CD4-positive, alpha-beta memory T cell (primary cell): ENCODE measurements around the gene PTPN4. TPM values are rescaled to one million over a fixed set of nuclear protein-coding genes. Genes with fewer than 3 reads are reported as not detected.

ENCODE experiments used
- CTCF ChIA-PET: fragments of 350-600 bp; sonication (Branson Sonifier 250); formaldehyde crosslinking; loops from one replicate; lab custom pipeline; 2021; ENCODE audit warnings: inconsistent platforms; ENCODE audit not compliant: partially characterized antibody; lab: Charles Lee
- POLR2A ChIA-PET: fragments of 350-600 bp; sonication (Branson Sonifier 250); formaldehyde crosslinking; loops from one replicate; lab custom pipeline; 2021; ENCODE audit not compliant: partially characterized antibody; lab: Charles Lee
- DNase-seq, 5 donors: peaks; one replicate each; pipeline versions ENCODE4 v3.0.0 to v3.0.0-alpha.2; 2020 to 2022; ENCODE audit warnings: mixed read lengths in 1 of 5
- H3K27ac ChIP-seq: one replicate; pipeline ENCODE4 v1.7.0; 2013; ENCODE audit warnings: low read depth, low read length
- H3K27me3 ChIP-seq: 2 replicates; pipeline ENCODE4 v1.7.0; 2013; ENCODE audit warnings: mild to moderate bottlenecking, low read length, moderate library complexity; ENCODE audit not compliant: insufficient read depth
- H3K36me3 ChIP-seq: 2 replicates; pipeline ENCODE4 v1.7.0; 2013; ENCODE audit warnings: mild to moderate bottlenecking, low read length, moderate library complexity; ENCODE audit not compliant: insufficient read depth
- H3K4me1 ChIP-seq: 2 replicates; pipeline ENCODE4 v1.7.0; 2013; ENCODE audit warnings: mild to moderate bottlenecking, low read length, moderate library complexity; ENCODE audit not compliant: insufficient read depth
- H3K4me3 ChIP-seq, 2 donors: one replicate each; pipeline ENCODE4 v1.7.0; 2013; ENCODE audit warnings: low read length in 2 of 2, mild to moderate bottlenecking in 1 of 2
- H3K9me3 ChIP-seq, 2 donors: one replicate each; pipeline ENCODE4 v1.7.0; 2013; ENCODE audit warnings: low read length in 2 of 2, control low read depth in 1 of 2; ENCODE audit not compliant: control insufficient read depth in 1 of 2
- H3K27ac Mint-ChIP-seq, 7 donors: one replicate each; pipeline ENCODE4 v1.8.0; 2020 to 2021; ENCODE audit warnings: mixed read lengths in 7 of 7, mild to moderate bottlenecking in 6 of 7, inconsistent platforms in 3 of 7, moderate library complexity in 3 of 7
- H3K27me3 Mint-ChIP-seq, 2 donors: one replicate each; pipeline ENCODE4 v1.8.0; 2020 to 2021; ENCODE audit warnings: mixed read lengths in 2 of 2
- H3K36me3 Mint-ChIP-seq, 2 donors: one replicate each; pipeline ENCODE4 v1.8.0; 2020 to 2021; ENCODE audit warnings: mixed read lengths in 2 of 2, inconsistent platforms in 1 of 2, mild to moderate bottlenecking in 1 of 2
- H3K4me1 Mint-ChIP-seq, 4 donors: one replicate each; pipeline ENCODE4 v1.8.0; 2020 to 2021; ENCODE audit warnings: mixed read lengths in 4 of 4, mild to moderate bottlenecking in 1 of 4
- H3K4me3 Mint-ChIP-seq, 8 donors: one replicate each; pipeline ENCODE4 v1.8.0; 2020 to 2021; ENCODE audit warnings: mixed read lengths in 8 of 8, mild to moderate bottlenecking in 7 of 8, moderate library complexity in 6 of 8, inconsistent platforms in 3 of 8
- H3K9me3 Mint-ChIP-seq, 8 donors: one replicate each; pipeline ENCODE4 v1.8.0; 2020 to 2021; ENCODE audit warnings: mixed read lengths in 8 of 8, mild to moderate bottlenecking in 5 of 8, inconsistent platforms in 3 of 8, moderate library complexity in 1 of 8
- intact Hi-C: fragments of 100-400 bp; cut with micrococcal nuclease; formaldehyde crosslinking; loops from one replicate; pipeline ENCODE4 v1.15.1; 2023
- polyA plus RNA-seq, 2 donors: library from polyadenylated mRNA; unstranded; fragments of 300-500 nt; fragmentation: Illumina TruSeq; gene quantifications; one replicate each; pipeline ENCODE4 v1.2.3, GENCODE V29; 2021
- total RNA-seq, 2 experiments: library from RNA; stranded (reverse); gene quantifications; one replicate each; pipeline ENCODE4 v1.2.3, GENCODE V29; 2021

Gene PTPN4
- total and polyA plus RNA-seq, 4 experiments from 2014 or later = 83.1 to 137 (median 92.9) TPM

- H3K4me3 ChIP-seq = no peak overlapping the region
- intact Hi-C loops = no loop called here
- peak overlapping the region in 1 of 7 donors; percentile 9 for H3K27ac Mint-ChIP-seq
- H3K4me3 Mint-ChIP-seq = no peak overlapping the region
- ChIA-PET POLR2A (interaction anchor here (1.0 kb wide), 1 partner anchor 24 kb away, joined by 3 read pairs; no protein-coding TSS in a partner anchor), CTCF (interaction anchor here (1.1 kb wide), 2 partner anchors 10 to 34 kb away, joined by 3 read pairs; no protein-coding TSS in a partner anchor)
- H3K36me3 ChIP-seq = peaks cover 8% of the 10 kb centered on the region
- no peak overlapping the region for H3K27ac ChIP-seq
- H3K9me3 ChIP-seq = no peaks in the 10 kb centered on the region
- H3K27me3 ChIP-seq = no peaks in the 10 kb centered on the region
- DNase-seq = no peak
- peaks cover 0 to 2% (median 0%) of the 10 kb centered on the region in 8 donors for H3K9me3 Mint-ChIP-seq
- peaks cover 0 to 4% (median 0%) of the 10 kb centered on the region in 4 donors for H3K4me1 Mint-ChIP-seq
- H3K27me3 Mint-ChIP-seq = no peaks in the 10 kb centered on the region
- H3K4me1 ChIP-seq = no peaks in the 10 kb centered on the region
- peaks cover 53 to 55% of the 10 kb centered on the region in 2 donors for H3K36me3 Mint-ChIP-seq
These were observed 138.1 kb downstream of the PTPN4 start for GRCh38 chr2:119897736-119898395.

GRCh38 chr2:119901013-119901412 lies 141.3 kb downstream of the PTPN4 start:
- Mint-ChIP-seq H3K27ac (peak overlapping the region in 2 of 7 donors; percentile 48 to 55), H3K9me3 (peaks cover 0 to 2% (median 0%) of the 10 kb centered on the region in 8 donors), H3K4me3 (no peak overlapping the region), H3K27me3 (no peaks in the 10 kb centered on the region), H3K4me1 (peaks cover 0 to 6% (median under 1%) of the 10 kb centered on the region in 4 donors), H3K36me3 (peaks cover 68 to 70% of the 10 kb centered on the region in 2 donors)
- peaks cover 17% of the 10 kb centered on the region for H3K36me3 ChIP-seq
- no peaks in the 10 kb centered on the region for H3K4me1 ChIP-seq
- no peak overlapping the region for H3K27ac ChIP-seq
- no peaks in the 10 kb centered on the region for H3K9me3 ChIP-seq
- POLR2A ChIA-PET = no interaction called here
- intact Hi-C loops = no loop called here
- no peak for DNase-seq
- CTCF ChIA-PET = no interaction called here
- H3K27me3 ChIP-seq = no peaks in the 10 kb centered on the region
- H3K4me3 ChIP-seq = no peak overlapping the region

GRCh38 chr2:119910566-119910965 lies 150.8 kb downstream of the PTPN4 start:
- CTCF ChIA-PET = no interaction called here
- POLR2A ChIA-PET = no interaction called here
- peak overlapping the region in 2 of 7 donors; percentile 4 to 13 for H3K27ac Mint-ChIP-seq

GRCh38 chr2:119914266-119914665 lies 154.5 kb downstream of the PTPN4 start:
- Mint-ChIP-seq H3K9me3 (peaks cover 0 to 11% (median 2%) of the 10 kb centered on the region in 8 donors), H3K36me3 (peaks cover 34 to 38% of the 10 kb centered on the region in 2 donors), H3K4me1 (peaks cover 0 to 6% (median 3%) of the 10 kb centered on the region in 4 donors), H3K27me3 (no peaks in the 10 kb centered on the region), H3K27ac (peak overlapping the region in 1 of 7 donors; percentile 18), H3K4me3 (no peak overlapping the region)
- intact Hi-C loops = no loop called here
- Histone ChIP-seq H3K27me3 (no peaks in the 10 kb centered on the region), H3K27ac (no peak overlapping the region), H3K4me3 (no peak overlapping the region), H3K36me3 (no peaks in the 10 kb centered on the region), H3K4me1 (no peaks in the 10 kb centered on the region), H3K9me3 (no peaks in the 10 kb centered on the region)
- ChIA-PET CTCF (no interaction called here), POLR2A (no interaction called here)
- DNase-seq = no peak

More at GRCh38 chr2:119910566-119910965, 150.8 kb downstream of the PTPN4 start:
- H3K27ac ChIP-seq = no peak overlapping the region
- Mint-ChIP-seq H3K4me1 (peaks cover 0 to 14% (median 5%) of the 10 kb centered on the region in 4 donors), H3K4me3 (peak overlapping the region in 1 of 8 donors; percentile 28), H3K36me3 (peaks cover 57 to 62% of the 10 kb centered on the region in 2 donors), H3K27me3 (no peaks in the 10 kb centered on the region), H3K9me3 (peaks cover 0 to 11% (median 6%) of the 10 kb centered on the region in 8 donors)
- H3K4me3 ChIP-seq = no peak overlapping the region
- intact Hi-C loops = no loop called here
- DNase-seq = no peak
- H3K27me3 ChIP-seq = no peaks in the 10 kb centered on the region
- no peaks in the 10 kb centered on the region for H3K9me3 ChIP-seq
- no peaks in the 10 kb centered on the region for H3K4me1 ChIP-seq
- H3K36me3 ChIP-seq = no peaks in the 10 kb centered on the region

- Mint-ChIP-seq H3K4me1 (peaks cover 25 to 45% (median 31%) of the 10 kb centered on the region in 4 donors), H3K36me3 (peaks cover 7 to 15% of the 10 kb centered on the region in 2 donors), H3K27me3 (no peaks in the 10 kb centered on the region), H3K27ac (peak overlapping the region in 4 of 7 donors; percentile 13 to 64 (median 24)), H3K9me3 (no peaks in the 10 kb centered on the region), H3K4me3 (peak overlapping the region in 1 of 8 donors; percentile 23)
- intact Hi-C loops = loop anchor here (10.0 kb wide), 1 partner anchor 253 kb away; no protein-coding TSS in a partner anchor
- no peak for DNase-seq
- ChIA-PET POLR2A (no interaction called here), CTCF (interaction anchor here (0.7 kb wide), 1 partner anchor 57 kb away, joined by 4 read pairs; no protein-coding TSS in a partner anchor)
- Histone ChIP-seq H3K27me3 (no peaks in the 10 kb centered on the region), H3K36me3 (no peaks in the 10 kb centered on the region), H3K9me3 (no peaks in the 10 kb centered on the region), H3K4me1 (peaks cover 29% of the 10 kb centered on the region), H3K27ac (no peak overlapping the region), H3K4me3 (no peak overlapping the region)
These were observed 162.1 kb downstream of the PTPN4 start for GRCh38 chr2:119921825-119922224.

- POLR2A ChIA-PET = interaction anchor here (0.6 kb wide), 1 partner anchor 81 kb away, joined by 3 read pairs; no protein-coding TSS in a partner anchor
- CTCF ChIA-PET = interaction anchor here (0.6 to 0.7 kb wide), 2 partner anchors 58 to 152 kb away, joined by 4 read pairs; no protein-coding TSS in a partner anchor
- peak overlapping the region in 6 of 7 donors; percentile 8 to 85 (median 50) for H3K27ac Mint-ChIP-seq
- Histone ChIP-seq H3K27ac (no peak overlapping the region), H3K27me3 (no peaks in the 10 kb centered on the region), H3K9me3 (no peaks in the 10 kb centered on the region), H3K4me3 (no peak overlapping the region), H3K4me1 (peaks cover 38% of the 10 kb centered on the region), H3K36me3 (no peaks in the 10 kb centered on the region)
- peaks cover 32 to 51% (median 36%) of the 10 kb centered on the region in 4 donors for H3K4me1 Mint-ChIP-seq
- intact Hi-C loops = loop anchor here (10.0 kb wide), 1 partner anchor 252 kb away; no protein-coding TSS in a partner anchor
- no peaks in the 10 kb centered on the region for H3K9me3 Mint-ChIP-seq
- H3K27me3 Mint-ChIP-seq = no peaks in the 10 kb centered on the region
- H3K4me3 Mint-ChIP-seq = no peak overlapping the region
- H3K36me3 Mint-ChIP-seq = peaks cover 7 to 12% of the 10 kb centered on the region in 2 donors
- no peak for DNase-seq
These were observed 163.0 kb downstream of the PTPN4 start for GRCh38 chr2:119922699-119923098.

- Mint-ChIP-seq H3K27me3 (no peaks in the 10 kb centered on the region), H3K9me3 (no peaks in the 10 kb centered on the region), H3K4me3 (peak overlapping the region; percentile 68 to 91 (median 90)), H3K27ac (peak overlapping the region; percentile 82 to 98 (median 92)), H3K4me1 (peaks cover 46 to 81% (median 58%) of the 10 kb centered on the region in 4 donors), H3K36me3 (peaks cover 23 to 29% of the 10 kb centered on the region in 2 donors)
- intact Hi-C loops = loop anchor here (10.0 kb wide), 1 partner anchor 245 kb away; no protein-coding TSS in a partner anchor
- Histone ChIP-seq H3K4me1 (peaks cover 79% of the 10 kb centered on the region), H3K27me3 (no peaks in the 10 kb centered on the region), H3K4me3 (peak overlapping the region; percentile 39 to 51), H3K36me3 (peaks cover 4% of the 10 kb centered on the region), H3K27ac (peak overlapping the region; percentile 61), H3K9me3 (no peaks in the 10 kb centered on the region)
- ChIA-PET POLR2A (interaction anchor here (0.9 to 3.2 kb wide), 13 partner anchors 9 to 323 kb away, joined by 3 to 20 read pairs (median 5); partner anchors contain the start of genes EPB41L5, PTPN4 and RALB), CTCF (interaction anchor here (0.7 to 3.1 kb wide), 5 partner anchors 11 to 247 kb away, joined by 3 to 12 read pairs (median 3); no protein-coding TSS in a partner anchor)
- DNase-seq = peak; percentile 50 to 67 (median 58)
These were observed 169.8 kb downstream of the PTPN4 start for GRCh38 chr2:119929537-119929936.
